GM13976 (cell line): ENCODE measurements around the gene NDRG2.

Experiments
- DNase-seq: peaks from one replicate; pipeline ENCODE4 v3.0.0; 2012; ENCODE audit warnings: low spot score
- CTCF ChIP-seq: IDR thresholded peaks from 2 replicates; pipeline ENCODE4 v1.5.1; 2012; ENCODE audit warnings: borderline replicate concordance, mild to moderate bottlenecking; ENCODE audit not compliant: insufficient read depth; ENCODE audit errors: extremely low read depth, missing control alignments, control extremely low read depth
- in situ Hi-C: fragments of 300-500 bp; cut with MboI; formaldehyde crosslinking; loops from one replicate; pipeline ENCODE4 v1.12.0; 2022; ENCODE audit warnings: low sequenced_read_pairs, mixed read lengths, inconsistent platforms; ENCODE audit not compliant: unreplicated experiment

The NDRG2 gene

GRCh38 chr14:21040370-21040925, 15.6 kb upstream of the NDRG2 start:
- DNase-seq: no peak
- in situ Hi-C loops: no loop called here
- no peak for TF ChIP-seq CTCF

GRCh38 chr14:21039585-21040369, 14.9 kb upstream of the NDRG2 start:
- TF ChIP-seq CTCF: peak; percentile 18
- peak; percentile 53 for DNase-seq
- in situ Hi-C loops: no loop called here

GRCh38 chr14:21038441-21039422, 13.9 kb upstream of the NDRG2 start:
- TF ChIP-seq CTCF: no peak
- DNase-seq: no peak
- in situ Hi-C loops: no loop called here

- DNase-seq: no peak
- in situ Hi-C loops: no loop called here
- no peak for TF ChIP-seq CTCF
Measured at GRCh38 chr14:21037156-21037555, 12.3 kb upstream of the NDRG2 start.

- TF ChIP-seq CTCF: no peak
- DNase-seq: no peak
- in situ Hi-C loops: no loop called here
Measured at GRCh38 chr14:21036751-21037150, 11.9 kb upstream of the NDRG2 start.

- TF ChIP-seq CTCF: no peak
- in situ Hi-C loops: no loop called here
- no peak for DNase-seq
Measured at GRCh38 chr14:21034707-21035106, 9.8 kb upstream of the NDRG2 start, which contains the start of gene RNASE13. Gene RNASE13, minus strand, starts transcription at chr14:21034807. Its CDS starts 519 bp downstream, at chr14:21034288.
